GM18867 (cell line): ENCODE data around the gene AARS2.
"Not testable (repeated sequence)": the region's sequence is repeated elsewhere in the genome, so short reads cannot be mapped to it uniquely, and the experiment has no call there.

ENCODE experiments used
- ATAC-seq: cut with Tn5 transposase; IDR thresholded peaks from one replicate; pipeline ENCODE4 v1.9.1; 2021; ENCODE audit warnings: mild to moderate bottlenecking, moderate library complexity; ENCODE audit not compliant: unreplicated experiment

Gene AARS2

DNA sequence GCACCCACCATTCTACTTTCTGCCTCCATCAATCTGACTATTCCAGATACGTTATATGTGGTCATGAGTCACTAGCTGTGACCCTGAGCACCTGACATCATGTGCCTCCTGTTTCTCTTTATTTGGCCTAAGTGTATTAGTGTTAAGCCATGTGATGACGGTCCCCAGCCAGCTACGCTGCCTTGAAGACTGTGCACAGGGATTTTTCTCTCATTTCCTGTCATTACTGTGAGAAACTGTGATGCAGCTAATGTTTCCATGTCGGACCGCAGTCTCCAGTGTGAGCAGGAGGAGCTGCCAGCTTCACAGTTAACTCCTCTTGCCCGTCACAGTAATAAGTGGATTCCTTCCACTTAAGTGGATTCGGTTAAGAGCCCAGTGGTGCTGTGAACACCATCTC lies 19.4 kb upstream of the AARS2 start:
- no peak for ATAC-seq

DNA sequence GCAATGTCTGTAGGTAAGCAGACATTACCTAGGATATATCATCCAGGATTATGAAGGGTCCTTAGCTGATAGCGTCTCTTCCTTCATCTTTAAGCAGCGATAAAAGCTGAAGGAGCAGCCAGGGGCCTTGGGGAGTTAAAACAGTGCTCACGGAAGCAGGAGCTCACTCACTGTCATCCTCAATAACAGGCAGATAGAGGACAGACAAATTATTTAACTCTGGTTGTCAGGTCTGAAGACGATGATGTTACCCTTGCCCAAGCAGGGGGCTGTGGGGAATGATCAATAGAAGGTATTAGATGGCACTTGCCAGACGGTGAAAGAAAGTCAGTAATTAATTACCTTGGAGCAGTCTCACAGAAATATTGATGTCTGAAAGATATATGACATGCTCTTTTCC lies 16.7 kb upstream of the AARS2 start:
- no peak for ATAC-seq

DNA sequence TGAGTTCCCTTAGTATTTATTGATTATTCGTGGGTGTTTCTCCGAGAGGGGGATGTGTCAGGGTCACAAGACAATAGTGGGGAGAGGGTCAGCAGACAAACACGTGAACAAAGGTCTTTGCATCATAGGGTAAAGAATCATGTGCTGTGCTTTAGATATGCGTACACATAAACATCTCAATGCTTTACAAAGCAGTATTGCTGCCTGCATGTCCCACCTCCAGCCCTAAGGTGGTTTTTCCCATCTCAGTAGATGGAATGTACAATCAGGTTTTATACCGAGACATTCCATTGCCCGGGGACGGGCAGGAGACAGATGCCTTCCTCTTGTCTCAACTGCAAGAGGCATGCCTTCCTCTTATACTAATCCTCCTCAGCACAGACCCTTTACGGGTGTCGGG lies 15.1 kb upstream of the AARS2 start:
- not testable (repeated sequence) for ATAC-seq

DNA sequence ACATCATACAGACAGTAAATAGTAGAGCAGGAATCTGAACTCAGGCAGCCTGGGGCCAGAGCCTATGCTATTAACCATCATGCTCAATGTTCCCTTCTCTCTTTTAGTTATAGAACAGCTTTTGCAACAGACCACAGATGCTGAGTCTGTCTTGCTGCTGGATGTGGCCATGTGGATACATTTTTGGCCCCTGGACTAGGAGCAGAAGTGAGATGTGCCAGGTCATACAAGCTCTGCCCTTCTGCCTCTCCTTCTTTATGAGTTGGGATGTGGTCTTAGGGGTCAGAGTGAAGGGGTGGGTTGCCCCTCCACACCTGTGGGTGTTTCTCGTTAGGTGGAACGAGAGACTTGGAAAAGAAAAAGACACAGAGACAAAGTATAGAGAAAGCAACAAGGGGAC lies 14.6 kb upstream of the AARS2 start:
- ATAC-seq, result no peak

DNA sequence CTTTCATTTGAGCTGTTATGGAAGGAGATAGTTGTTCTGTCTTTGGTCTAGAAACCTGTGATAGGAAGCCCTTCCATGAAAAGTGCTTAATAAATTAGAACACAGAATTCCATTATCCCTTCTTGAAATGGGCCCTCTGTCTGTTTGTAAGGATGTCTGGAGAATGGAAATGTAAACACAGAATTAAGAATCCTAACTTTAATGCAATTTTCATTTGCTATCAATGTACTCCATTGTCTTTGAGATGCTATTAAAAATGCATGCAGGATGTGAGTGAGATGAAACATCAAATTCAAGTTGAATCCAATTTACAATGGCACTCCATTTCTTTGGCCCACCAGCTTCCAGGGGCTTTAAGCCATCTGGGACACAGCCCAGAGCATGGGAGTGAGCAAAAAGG lies 13.9 kb upstream of the AARS2 start:
- no peak for ATAC-seq

DNA sequence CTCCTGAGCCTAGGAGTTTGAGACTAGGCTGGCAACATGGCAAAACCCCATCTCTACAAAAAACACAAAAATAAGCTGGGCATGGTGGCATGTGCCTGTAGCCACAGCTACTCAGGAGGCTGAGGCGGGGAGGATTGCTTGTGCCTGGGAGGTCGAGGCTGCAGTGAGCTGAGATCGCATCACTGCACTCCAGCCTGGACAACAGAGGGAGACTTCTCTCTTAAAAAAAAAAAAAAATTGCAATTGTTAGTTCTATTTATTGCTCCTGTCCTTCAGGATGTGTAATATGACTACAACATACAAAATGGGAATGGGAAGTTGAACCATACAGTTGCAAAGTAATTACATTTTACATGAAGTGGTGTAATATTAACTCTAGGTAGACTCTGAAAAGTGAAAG lies 8.1 kb upstream of the AARS2 start:
- no peak for ATAC-seq

DNA sequence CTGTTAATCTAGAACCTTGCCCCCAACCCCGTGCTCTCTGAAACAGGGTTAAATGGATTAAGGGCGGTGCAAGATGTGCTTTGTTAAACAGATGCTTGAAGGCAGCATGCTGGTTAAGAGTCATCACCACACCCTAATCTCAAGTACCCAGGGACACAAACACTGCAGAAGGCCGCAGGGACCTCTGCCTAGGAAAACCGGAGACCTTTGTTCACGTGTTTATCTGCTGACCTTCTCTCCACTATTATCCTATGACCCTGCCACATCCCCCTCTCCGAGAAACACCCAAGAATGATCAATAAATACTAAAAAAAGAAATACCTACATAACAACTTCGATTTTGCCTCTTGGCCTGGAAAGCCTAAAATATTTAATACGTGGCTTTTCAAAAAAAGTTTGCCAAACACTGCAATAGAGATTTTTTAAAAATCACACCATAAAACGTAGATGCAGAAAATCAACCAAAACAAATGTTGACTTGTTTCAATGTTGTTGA lies 4.0 kb upstream of the AARS2 start:
- ATAC-seq, result not testable (repeated sequence)

DNA sequence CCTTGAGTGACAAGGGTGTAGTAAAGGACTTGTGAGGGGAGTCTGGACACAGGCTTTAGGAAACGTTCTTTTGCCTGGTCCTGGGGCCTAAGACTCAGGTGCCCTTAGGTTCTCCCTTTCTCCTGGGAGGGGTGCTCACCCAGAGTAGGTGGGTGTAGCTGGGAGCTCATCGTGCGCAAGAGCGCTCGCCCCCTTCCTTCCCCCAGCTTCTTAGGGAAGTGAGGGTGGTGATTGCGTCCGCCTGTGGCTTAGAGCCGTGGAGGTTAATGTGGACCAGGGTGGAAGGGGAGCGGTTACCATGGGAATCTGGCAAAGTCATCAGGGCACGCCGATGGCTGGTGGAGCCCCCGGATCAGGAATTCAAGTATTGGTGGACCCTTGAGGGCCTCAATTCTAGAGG lies 3.3 kb upstream of the AARS2 start:
- ATAC-seq, result no peak

DNA sequence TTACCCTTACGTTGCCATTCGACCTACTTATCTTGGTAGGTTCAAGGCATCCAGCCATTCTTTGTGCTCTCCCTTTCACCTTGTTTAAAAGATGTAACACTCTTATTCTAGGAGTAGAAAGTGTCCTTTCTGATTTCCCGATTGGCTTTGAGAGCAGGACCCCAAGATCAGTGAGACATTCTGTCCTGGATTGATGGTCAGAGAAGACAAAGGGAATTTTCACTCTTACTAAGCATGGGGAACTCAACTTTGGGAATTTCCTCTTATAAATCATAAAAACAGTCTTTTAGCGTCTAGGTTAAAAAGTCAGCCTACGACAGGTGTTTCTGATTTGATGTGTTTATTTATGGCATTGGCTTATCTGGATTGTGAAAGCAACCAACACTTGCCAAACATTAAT lies 2.8 kb upstream of the AARS2 start:
- no peak for ATAC-seq

DNA sequence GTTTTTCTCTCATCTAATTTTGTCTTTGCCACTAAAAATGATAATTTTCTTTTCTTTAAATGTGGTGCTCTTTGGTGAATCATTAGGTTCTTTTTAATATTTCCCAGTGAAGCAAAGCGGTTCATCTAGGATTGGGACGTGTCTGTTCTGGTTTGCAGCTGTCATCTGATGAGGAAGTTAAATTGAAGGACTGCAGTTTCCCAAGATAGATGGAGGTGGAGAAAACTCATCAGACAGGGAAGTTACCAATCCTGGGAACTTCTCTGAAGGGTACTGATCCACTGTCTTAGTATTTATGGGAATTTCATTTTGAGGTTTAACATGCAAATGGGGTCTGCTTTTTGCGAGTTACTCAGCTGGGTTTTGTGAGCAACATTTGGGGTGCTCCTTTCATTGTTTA lies 2.4 kb upstream of the AARS2 start:
- no peak for ATAC-seq

DNA sequence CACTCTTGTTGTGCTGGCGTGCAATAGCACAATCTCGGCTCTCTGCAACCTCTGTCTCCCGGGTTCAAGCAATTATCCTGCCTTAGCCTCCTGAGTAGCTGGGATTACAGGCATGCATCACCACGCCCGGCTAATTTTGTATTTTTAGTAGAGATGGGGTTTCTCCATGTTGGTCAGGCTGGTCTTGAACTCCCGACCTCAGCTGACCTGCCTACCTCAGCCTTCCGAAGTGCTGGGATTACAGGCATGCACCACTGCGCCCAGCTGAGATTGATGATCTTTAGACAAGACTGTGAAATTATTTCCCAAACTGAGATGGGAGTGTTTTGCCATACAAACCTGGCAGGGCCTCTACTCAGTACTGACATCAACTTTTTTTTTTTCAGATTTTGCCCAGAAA lies 1.5 kb upstream of the AARS2 start:
- ATAC-seq, result not testable (repeated sequence)

DNA sequence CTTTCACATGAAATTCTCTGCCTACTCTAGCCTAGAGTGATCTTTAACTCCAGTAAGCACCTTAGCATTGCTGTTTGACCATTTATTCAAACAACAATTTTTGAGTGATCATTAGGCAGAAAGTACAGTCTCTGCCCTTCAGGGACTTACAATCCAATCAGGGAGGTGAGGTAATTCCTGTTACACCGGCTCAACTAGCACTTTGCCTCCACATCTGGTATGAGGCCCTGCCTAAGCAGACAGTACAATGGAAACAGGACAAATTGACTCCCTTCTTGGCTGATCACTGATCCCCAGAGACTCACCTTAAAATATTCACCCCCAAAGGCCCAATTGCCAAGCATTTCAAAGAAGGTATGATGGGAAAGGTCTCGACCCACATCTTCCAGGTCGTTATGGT lies 1.4 kb downstream of the AARS2 start:
- ATAC-seq, result no peak

DNA sequence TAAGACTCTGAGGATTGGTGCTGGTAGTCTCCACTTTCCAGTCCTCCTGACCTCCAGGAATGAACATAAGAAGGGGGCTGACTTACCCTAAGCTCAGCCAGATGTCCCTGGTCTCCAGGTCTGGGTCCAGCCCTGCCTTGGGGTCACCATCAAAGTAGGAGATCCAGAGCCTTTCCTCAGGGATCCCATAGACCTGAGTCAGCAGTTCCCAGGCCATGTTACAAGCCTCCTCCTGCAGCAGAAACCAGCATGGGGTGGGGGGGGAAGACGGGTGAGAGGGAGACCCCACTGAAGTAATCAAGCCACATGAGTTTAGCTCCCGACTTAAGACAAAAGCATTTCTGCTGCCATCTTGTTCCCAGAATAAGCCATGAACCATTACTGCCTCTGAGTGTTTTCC lies 1.8 kb downstream of the AARS2 start:
- ATAC-seq, result no peak

DNA sequence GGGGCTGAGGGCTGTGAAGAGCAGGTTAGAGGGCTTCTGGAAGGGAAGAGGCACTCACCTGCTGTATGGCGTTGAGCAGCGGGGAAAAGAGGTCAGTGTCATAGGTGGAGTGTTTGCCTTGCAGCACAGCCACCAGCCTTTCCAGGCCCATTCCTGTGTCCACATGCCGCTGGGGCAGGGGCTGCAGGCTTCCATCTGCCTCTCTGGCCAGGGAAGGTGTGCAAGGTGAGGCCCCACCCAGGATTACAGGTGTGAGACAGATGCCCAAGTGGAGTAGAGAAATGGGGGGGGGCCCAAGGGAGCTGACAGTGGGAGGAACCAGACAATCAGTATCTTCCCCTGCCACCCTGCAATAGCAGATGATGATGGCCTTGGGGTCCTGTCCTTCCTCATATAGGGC lies 2.9 kb downstream of the AARS2 start:
- ATAC-seq, result no peak

DNA sequence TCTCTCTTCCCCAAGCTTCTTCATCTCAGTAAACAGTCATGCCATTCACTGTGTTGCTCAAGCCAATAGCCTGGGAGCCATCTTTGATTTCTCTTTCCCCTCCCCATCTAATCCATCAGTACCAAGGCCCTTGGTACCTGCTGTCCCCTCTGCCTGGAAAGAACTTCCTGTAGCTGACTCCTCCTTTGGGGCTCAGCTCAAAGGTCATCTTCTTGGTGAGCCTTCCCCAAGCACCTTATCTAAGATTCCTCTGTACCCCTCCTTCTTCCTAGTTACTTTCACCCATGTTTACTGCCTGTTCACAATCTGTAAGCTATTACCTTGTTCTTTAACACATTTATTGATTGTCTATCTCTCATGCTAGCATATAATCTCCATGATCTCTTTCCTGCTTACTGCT lies 3.5 kb downstream of the AARS2 start:
- no peak for ATAC-seq

DNA sequence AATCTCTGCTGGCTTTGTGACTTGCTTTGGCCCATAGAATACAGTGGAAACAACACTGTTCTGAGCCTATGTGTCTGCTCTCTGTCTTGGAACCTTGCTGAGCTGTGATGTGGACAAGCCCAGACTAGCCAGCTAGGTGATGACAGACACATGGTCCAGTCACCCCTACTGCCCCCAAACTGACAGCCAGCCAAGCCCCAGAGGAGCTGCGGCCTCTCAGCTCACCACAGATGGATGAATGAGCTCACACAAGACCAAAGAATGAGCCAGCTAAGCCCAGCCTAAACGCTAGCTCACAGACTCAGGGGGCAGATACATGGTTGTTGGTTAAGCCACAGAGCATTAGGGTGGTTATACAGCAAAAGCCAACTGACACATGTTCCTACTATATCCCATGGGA lies 4.1 kb downstream of the AARS2 start:
- ATAC-seq, result no peak

DNA sequence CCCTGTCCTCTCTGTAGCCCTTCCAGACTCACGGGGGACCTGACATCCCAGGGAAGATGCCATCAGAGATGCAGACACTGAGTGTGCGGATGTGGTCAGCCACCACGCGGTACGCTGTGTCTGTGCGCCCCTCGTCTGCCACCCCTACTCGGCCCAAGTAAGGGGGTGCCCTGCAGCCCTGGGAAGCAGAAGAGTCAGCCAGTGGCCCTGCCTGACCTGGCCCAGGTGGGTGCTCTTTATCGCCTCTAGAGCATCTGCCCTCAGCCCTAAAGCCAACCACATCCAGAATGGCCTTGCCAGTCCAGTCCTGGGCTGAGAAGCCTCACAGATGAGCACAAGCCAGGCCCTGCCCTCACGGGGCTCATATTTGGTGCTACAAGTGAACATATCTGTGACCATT lies 5.9 kb downstream of the AARS2 start:
- ATAC-seq, result no peak

DNA sequence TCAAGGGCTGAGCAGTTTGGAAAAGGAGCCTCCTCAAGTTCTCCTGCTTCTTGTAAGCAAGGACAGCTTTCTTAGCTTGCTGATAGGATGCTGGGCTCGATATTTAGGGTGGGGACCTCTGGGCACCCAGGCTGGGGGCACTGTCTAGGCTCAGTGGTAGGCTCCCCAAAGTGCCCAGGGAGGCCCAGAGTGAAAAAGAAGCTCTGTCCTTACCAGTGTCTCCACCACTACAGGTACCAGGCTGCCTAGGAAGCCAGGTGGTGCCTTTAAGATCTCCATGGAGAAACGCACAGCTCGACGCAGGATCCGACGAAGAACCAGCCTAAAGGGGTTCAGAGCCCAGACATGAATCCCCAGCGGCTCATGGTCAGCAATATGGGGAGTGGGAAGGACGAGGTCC lies 6.4 kb downstream of the AARS2 start:
- ATAC-seq, result no peak

DNA sequence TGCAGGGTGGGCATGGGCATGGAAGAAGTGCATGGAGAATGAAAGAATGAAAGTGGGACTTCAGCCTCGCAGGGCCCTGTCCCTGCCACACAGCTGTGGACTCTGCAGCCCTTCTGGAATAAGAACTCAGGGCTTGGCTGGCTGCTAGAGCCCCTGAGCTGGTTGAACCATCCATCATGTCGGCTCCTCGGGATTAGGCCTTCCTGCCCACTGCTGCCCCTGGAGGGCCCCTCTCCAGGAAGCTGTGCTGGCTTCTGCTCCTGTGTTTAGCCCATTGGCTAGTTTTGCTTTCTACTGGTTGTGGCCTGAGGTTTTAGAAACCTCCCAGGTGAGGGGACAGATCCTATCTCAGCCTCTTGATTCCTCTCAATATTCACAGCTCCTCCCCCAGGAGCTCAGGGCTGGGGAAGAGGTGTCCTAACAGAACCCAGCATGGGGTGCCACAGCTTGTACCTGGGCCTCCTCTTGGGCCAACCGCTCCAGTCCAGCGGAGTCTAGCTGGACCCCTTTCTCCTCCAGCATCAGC lies 7.9 kb downstream of the AARS2 start:
- no peak for ATAC-seq

DNA sequence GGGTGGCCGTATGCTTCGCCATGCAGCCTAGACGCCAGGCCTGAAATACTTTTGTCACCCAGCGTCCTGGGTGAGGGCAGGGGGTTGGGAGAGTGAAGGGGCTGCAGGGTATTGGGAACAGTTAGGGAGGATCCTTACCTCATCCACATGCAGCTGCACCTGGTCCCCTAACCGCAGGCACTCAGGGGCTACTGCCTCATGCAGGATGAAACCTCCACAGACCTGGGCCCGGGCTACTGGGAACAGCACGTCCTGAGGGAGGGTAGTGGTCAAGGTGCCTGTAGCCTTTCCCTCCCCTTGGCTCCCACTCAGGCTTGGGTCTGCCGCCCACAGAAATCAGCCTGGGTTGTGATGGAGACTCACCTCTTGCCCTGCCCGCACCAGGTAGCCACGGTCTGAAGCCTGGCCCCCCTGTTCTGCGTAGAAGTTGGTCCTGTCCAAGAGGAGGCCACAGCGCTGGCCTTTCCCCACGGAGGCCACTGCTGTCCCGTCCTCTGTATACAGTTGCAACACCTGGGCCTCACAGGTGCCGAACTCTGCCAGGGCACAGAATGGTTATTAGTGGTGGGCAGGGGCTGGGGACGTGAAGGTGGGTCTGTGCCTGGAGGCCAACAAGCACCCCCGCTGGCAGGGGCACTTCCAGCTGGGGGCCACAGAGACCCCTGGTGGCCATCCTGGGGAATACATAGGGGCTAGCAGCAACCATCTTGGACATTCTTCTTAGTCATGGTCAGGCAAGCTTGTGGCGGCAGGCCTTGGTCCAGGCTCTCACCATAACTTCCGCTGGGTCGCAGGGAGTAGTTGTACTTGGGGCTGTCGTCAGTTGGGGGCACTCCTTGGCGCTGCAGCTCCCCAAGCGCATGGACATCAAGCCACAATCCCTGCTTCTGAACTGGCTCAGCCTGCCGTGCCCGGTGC lies 8.6 kb downstream of the AARS2 start:
- ATAC-seq, result no peak

DNA sequence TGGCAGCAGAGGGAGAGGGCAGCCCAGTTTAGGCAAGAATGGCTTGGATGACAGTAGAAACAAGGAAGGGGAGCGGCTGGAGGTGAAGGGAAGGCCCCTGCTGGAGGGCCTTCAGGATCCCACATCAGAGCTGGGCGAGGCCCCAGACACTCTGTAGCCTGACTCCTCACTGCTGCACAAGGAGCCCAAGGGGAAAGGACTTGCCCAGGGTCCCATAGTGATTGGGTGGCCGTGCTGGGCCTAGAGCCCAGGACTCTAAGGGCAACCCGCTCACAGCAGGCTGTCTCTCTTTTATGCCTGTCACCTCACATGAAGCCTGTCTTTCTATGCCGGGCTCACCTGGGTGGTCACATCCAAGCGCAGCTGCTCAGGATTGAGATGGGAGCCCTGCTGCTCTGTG lies 9.3 kb downstream of the AARS2 start:
- ATAC-seq, result no peak

DNA sequence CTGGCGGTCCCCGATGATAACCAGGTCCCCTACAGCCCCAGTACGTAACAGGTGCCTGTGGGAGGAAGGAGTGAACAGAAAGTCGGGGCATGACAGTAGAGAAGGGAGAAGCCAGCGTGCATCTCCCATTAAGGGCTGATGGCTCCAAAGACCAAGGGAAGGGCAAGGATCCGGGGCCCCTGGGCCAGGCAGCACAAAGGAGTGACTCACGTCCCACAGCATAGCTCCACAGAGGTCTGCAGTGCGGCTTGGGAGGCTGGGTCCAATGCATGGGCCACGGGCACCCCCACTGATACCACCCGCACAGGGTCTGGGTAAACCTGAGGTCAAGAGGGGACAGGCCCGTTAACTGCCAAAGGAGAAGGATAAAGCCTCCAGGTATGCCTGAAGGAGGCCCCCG lies 10.3 kb downstream of the AARS2 start:
- no peak for ATAC-seq
